Karpas-422 (cell line): ENCODE results near the gene UBE2E3. TPM values are rescaled to one million over a fixed set of nuclear protein-coding genes. Genes with fewer than 3 reads are reported as not detected.

Source experiments
- DNase-seq: peaks from one replicate; pipeline ENCODE4 v3.0.0-alpha.2; 2015
- H2AFZ ChIP-seq: fragments of 200-600 bp; sonication (generic); 2 replicates; pipeline ENCODE4 v1.6.1; 2014; ENCODE audit warnings: antibody characterized with exemption, low read length, mixed read lengths
- H3K27ac ChIP-seq: fragments of 200-600 bp; sonication (generic); 2 replicates; pipeline ENCODE4 v1.5.1; 2014; ENCODE audit warnings: mild to moderate bottlenecking, low read length, moderate library complexity
- H3K27me3 ChIP-seq: fragments of 200-600 bp; sonication (generic); 2 replicates; pipeline ENCODE4 v1.6.1; 2014; ENCODE audit warnings: low read length, mixed read lengths
- H3K36me3 ChIP-seq: fragments of 200-600 bp; sonication (generic); 2 replicates; pipeline ENCODE4 v1.6.1; 2014; ENCODE audit warnings: low read length, mixed read lengths; ENCODE audit not compliant: insufficient read depth
- H3K4me1 ChIP-seq: fragments of 200-600 bp; sonication (generic); 2 replicates; pipeline ENCODE4 v1.6.1; 2014; ENCODE audit warnings: mild to moderate bottlenecking, low read length, mixed read lengths
- H3K4me2 ChIP-seq: fragments of 200-600 bp; sonication (generic); 2 replicates; pipeline ENCODE4 v1.6.1; 2014; ENCODE audit warnings: low read length, low read depth, mild to moderate bottlenecking; ENCODE audit not compliant: poor library complexity, severe bottlenecking
- H3K4me3 ChIP-seq: fragments of 200-600 bp; sonication (generic); 2 replicates; pipeline ENCODE4 v1.5.1; 2014; ENCODE audit warnings: mild to moderate bottlenecking, antibody characterized with exemption, low read length, mixed read lengths
- H3K79me2 ChIP-seq: fragments of 200-600 bp; sonication (generic); 2 replicates; pipeline ENCODE4 v1.6.1; 2014; ENCODE audit warnings: mild to moderate bottlenecking, low read length, mixed read lengths
- H3K9ac ChIP-seq: fragments of 200-600 bp; sonication (generic); 2 replicates; pipeline ENCODE4 v1.6.0; 2014; ENCODE audit warnings: low read length
- H3K9me2 ChIP-seq: fragments of 200-600 bp; sonication (generic), shearing (Covaris generic); replicated peaks from 2 replicates; pipeline ENCODE4 v1.6.0; 2014; ENCODE audit warnings: mild to moderate bottlenecking, low read length, moderate library complexity; ENCODE audit not compliant: insufficient read depth
- H3K9me3 ChIP-seq: fragments of 300-700, 200-600 bp; sonication (generic); 2 replicates; pipeline ENCODE4 v1.6.1; 2014; ENCODE audit warnings: low read length, mixed read lengths
- H4K20me1 ChIP-seq: fragments of 200-600 bp; sonication (generic); 2 replicates; pipeline ENCODE4 v1.6.1; 2014; ENCODE audit warnings: mild to moderate bottlenecking, antibody characterized with exemption, low read length, low read depth; ENCODE audit not compliant: insufficient read depth
- total RNA-seq: library from RNA; depleted of rRNA; stranded (reverse); fragments of >200 nt; shearing (Covaris generic); gene quantifications from 2 replicates; pipeline ENCODE4 v1.2.3, GENCODE V29; 2014; ENCODE audit warnings: low replicate concordance

UBE2E3 gene
- total RNA-seq, 1 experiment from 2014 or later = 124 TPM

DNA sequence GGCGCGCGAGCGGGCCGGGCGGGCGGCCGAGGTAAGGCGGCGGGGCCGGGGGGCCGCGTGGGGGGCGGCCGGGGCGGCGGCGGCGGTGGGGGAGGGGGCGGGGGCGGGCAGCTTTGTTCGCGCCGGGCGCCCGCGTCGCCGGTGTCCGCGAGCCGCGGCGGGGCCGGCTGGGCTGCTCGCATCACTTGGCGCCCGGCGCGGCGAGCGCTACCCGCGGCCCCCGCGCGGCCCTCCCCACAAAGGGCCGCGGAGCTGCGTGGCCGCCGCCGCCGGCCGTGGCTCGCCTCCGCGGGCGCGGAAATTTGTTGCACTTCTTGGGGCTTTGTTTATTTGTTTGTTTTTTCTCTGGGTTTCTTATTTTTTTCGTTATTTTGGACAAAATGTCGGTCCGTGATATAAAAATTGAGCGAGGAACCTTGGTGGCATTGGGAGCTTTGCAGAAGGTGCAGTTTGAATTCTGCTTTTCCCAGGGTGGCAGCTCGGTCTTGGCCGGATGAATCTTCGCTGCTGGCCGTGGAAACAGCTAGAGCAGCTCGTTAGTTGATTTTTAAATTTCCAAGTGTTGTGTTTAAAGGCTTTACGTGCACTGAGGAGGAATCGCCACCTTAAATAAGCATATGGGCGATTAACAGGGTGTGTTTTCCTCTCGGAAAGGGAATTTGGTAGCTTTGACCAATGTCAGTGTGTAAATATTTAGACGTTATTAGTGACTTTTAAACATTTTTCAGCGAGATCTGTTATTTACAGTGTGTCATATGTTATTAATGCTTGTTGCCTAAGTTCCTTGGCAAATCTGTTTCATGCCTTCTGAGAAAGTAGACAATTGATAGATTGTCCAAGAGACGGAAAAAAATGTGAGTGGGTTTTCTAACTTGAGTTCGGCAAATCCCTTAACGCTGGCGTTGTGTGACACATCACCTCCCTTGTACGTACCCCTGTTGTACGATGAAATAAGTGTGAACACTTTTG is 822 bp downstream of the UBE2E3 start:
- no peaks in the 10 kb centered on the region for H4K20me1 ChIP-seq
- H3K36me3 ChIP-seq = peaks cover 25% of the 10 kb centered on the region
- H3K4me3 ChIP-seq = peak overlapping the region; percentile 81
- H3K4me1 ChIP-seq = peaks cover 54% of the 10 kb centered on the region
- H3K79me2 ChIP-seq = peaks cover 48% of the 10 kb centered on the region
- DNase-seq = peak; percentile 66
- H3K9me2 ChIP-seq = no peaks in the 10 kb centered on the region
- no peaks in the 10 kb centered on the region for H3K9me3 ChIP-seq
- H3K27me3 ChIP-seq = no peaks in the 10 kb centered on the region
- H3K4me2 ChIP-seq = peak overlapping the region; percentile 93
- peak overlapping the region; percentile 80 for H3K9ac ChIP-seq
- peak overlapping the region; percentile 69 for H2AFZ ChIP-seq
- no peak overlapping the region for H3K27ac ChIP-seq

DNA sequence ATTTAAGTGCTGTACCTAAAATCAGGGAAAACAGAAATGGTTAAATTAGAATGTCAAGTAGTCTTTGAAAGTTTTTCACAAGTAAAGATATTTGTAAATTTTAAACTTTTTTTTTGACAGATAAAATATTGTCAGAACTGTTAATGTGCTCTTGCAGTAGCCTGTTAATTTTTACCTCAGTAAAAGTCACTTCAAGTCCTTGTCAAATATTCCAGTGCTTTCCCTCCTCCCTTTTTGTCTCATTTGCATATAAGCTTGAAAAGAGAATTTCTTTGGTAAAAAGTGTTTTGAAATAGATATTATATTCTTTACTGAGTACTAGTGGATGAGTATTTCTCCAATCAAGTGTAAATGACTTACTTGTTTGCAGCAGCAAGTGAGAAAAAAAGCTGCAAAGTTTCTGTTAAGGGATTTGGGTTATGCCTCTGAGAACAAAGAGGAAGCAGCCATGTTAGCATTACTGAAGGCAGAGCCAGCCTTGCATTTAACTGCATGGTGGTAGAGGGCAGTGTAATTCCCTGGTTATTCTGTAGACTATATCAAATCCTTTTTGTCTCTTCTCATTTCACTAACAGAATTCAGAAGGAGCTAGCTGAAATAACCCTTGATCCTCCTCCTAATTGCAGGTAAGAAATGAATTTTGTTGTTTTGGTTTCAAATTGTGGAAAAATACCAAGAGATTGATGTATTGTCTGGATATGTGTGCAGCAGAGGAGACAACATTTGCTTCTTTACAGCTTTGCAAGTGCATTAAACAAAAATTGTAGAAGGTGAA is 3.2 kb downstream of the UBE2E3 start:
- DNase-seq = peak; percentile 82
- Histone ChIP-seq H3K79me2 (peaks cover 73% of the 10 kb centered on the region), H3K9ac (peak overlapping the region; percentile 48)

DNA sequence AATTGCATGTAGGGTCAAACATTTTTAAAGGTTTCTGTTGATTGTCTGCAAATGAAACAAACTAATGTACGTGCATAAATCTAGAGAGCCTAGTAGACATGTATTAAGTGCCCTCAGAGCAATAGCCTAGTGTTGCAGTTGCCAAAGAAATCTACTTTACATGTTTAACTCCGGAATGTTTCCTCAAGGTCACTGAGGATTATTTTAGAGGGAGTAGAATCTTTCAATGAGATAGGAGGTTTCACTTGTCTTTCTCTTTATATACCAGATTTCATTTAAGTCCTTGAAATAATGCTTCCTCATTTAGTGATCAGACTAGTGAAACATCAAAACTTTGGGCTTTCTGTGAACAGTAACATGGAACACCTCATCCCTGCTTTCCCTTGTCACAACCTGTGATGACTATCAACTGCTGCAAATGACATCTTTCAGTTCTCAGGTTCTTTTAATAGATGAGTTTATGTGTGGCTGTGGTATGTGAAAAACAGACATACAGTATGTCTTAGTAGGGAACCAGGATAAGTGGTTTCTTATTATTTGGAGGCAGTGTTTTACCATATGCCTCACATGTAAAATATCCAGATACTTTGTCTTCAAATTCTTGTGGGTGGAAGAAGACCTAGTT is 5.5 kb downstream of the UBE2E3 start:
- H3K79me2 ChIP-seq = peaks cover 95% of the 10 kb centered on the region
- no peak overlapping the region for H3K27ac ChIP-seq
- H4K20me1 ChIP-seq = no peaks in the 10 kb centered on the region
- H3K9me2 ChIP-seq = no peaks in the 10 kb centered on the region
- H3K9me3 ChIP-seq = no peaks in the 10 kb centered on the region
- no peak overlapping the region for H3K4me3 ChIP-seq
- H3K9ac ChIP-seq = no peak overlapping the region
- H2AFZ ChIP-seq = no peak overlapping the region
- peaks cover 45% of the 10 kb centered on the region for H3K36me3 ChIP-seq
- H3K27me3 ChIP-seq = no peaks in the 10 kb centered on the region
- H3K4me2 ChIP-seq = peak overlapping the region; percentile 93
- H3K4me1 ChIP-seq = peaks cover 44% of the 10 kb centered on the region
- no peak for DNase-seq

More for the DNA sequence above, 3.2 kb downstream of the UBE2E3 start:
- Histone ChIP-seq H3K9me3 (no peaks in the 10 kb centered on the region), H3K4me1 (peaks cover 55% of the 10 kb centered on the region), H3K36me3 (peaks cover 31% of the 10 kb centered on the region), H4K20me1 (no peaks in the 10 kb centered on the region), H2AFZ (0 out of 2 replicates have a peak overlapping the region, but pooled peaks have one; percentile 32), H3K9me2 (no peaks in the 10 kb centered on the region), H3K4me2 (peak overlapping the region; percentile 93), H3K4me3 (peak overlapping the region; percentile 81), H3K27me3 (no peaks in the 10 kb centered on the region), H3K27ac (peak overlapping the region; percentile 73)

DNA sequence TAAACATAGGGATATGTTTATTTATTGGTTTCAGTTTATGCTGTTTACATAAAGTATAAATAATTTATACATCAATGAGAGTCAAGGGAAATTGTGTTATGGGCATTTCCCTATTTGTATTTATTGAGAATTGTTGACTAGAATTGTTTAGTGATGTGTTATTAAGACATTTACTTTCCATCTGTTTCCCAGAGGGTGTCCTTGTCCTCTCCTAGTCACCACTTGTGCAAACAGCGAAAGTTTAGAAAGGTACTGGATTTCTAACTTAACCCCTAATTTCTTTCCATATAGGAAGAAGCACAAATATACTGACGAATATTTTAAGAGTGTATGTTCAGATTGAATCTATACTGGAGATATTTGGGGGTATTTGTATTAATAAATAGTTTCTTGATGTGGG is 6.7 kb downstream of the UBE2E3 start:
- Histone ChIP-seq H3K27me3 (no peaks in the 10 kb centered on the region), H3K79me2 (peaks cover 98% of the 10 kb centered on the region), H3K4me1 (peaks cover 40% of the 10 kb centered on the region), H2AFZ (no peak overlapping the region), H3K9me3 (no peaks in the 10 kb centered on the region), H3K9me2 (no peaks in the 10 kb centered on the region), H4K20me1 (no peaks in the 10 kb centered on the region), H3K36me3 (peaks cover 57% of the 10 kb centered on the region), H3K4me2 (no peak overlapping the region), H3K27ac (no peak overlapping the region), H3K4me3 (no peak overlapping the region), H3K9ac (no peak overlapping the region)
- DNase-seq = no peak

DNA sequence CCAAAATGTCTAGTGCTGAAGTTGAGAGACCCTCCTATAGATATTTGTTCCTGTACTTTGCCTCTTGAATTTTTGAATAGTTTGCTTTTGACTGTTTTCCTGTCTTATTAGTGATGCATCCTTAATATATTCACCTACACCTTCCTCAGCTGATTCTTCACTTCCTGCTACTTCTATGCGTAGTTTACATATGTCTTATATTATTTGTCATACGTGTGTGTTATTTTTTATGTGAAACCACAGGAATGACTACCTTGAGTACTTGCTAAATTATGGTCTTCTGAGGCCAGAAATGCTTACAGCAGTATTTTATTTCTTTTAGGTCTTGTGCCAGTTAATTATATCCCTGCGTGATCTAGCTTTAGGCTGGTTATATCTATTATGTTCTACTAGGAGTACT is 9.9 kb downstream of the UBE2E3 start:
- H3K27ac ChIP-seq = no peak overlapping the region
- H2AFZ ChIP-seq = no peak overlapping the region
- H3K79me2 ChIP-seq = peaks cover 100% of the 10 kb centered on the region
- H3K4me1 ChIP-seq = peaks cover 10% of the 10 kb centered on the region
- no peak overlapping the region for H3K4me2 ChIP-seq
- no peak overlapping the region for H3K9ac ChIP-seq
- no peaks in the 10 kb centered on the region for H3K27me3 ChIP-seq
- no peaks in the 10 kb centered on the region for H4K20me1 ChIP-seq
- no peak overlapping the region for H3K4me3 ChIP-seq
- no peaks in the 10 kb centered on the region for H3K9me3 ChIP-seq
- no peak for DNase-seq
- no peaks in the 10 kb centered on the region for H3K9me2 ChIP-seq
- H3K36me3 ChIP-seq = peaks cover 37% of the 10 kb centered on the region; the same call in 1 of the 2 replicates

DNA sequence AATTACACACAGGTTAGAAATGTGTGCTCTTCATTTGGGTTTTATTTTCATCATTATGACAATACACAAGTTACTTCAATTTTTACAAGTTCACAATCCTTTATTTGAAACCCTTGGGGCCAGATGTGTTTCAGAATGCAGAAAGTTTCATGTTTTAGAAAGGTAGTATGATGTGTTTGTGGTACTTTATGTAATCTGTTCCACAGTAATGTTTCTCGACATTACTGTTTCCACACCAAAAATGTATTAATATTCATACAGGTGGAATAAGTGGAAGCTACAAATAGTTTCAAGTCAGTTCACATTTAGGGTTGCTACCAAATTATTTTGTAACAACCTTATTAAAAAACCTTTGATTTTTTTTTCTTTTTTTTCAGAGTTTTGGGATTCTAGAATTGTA is 10.4 kb downstream of the UBE2E3 start:
- H3K79me2 ChIP-seq = peaks cover 100% of the 10 kb centered on the region
- H3K27me3 ChIP-seq = no peaks in the 10 kb centered on the region
- H3K36me3 ChIP-seq = peaks cover 33% of the 10 kb centered on the region; the same call in 1 of the 2 replicates
- no peak overlapping the region for H3K9ac ChIP-seq
- no peak overlapping the region for H3K4me2 ChIP-seq
- no peaks in the 10 kb centered on the region for H3K9me2 ChIP-seq
- no peak overlapping the region for H2AFZ ChIP-seq
- H3K4me3 ChIP-seq = no peak overlapping the region
- peaks cover 5% of the 10 kb centered on the region for H3K4me1 ChIP-seq
- DNase-seq = no peak
- H3K27ac ChIP-seq = no peak overlapping the region
- no peaks in the 10 kb centered on the region for H4K20me1 ChIP-seq
- no peaks in the 10 kb centered on the region for H3K9me3 ChIP-seq

DNA sequence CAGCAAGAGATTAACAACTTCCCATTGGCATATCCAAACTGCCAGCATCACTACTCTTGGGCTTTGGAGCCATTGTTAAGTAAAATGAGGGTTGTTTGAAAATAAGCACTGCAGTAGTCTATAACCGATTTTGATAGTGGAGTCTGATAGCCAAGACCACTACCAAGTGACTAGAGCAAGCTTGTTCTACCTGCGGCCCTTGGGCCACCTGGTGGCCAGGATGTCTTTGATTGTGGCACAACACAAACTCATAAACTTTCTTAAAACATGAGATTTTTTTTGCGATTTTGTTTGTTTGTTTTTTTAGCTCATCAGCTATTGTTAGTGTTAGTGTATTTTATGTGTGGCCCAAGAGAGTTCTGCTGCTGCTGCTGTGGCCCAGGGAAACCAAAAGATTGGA is 11.0 kb downstream of the UBE2E3 start:
- Histone ChIP-seq H3K9ac (no peak overlapping the region), H3K79me2 (peaks cover 100% of the 10 kb centered on the region), H4K20me1 (no peaks in the 10 kb centered on the region), H3K9me3 (no peaks in the 10 kb centered on the region), H2AFZ (no peak overlapping the region), H3K9me2 (no peaks in the 10 kb centered on the region), H3K4me1 (no peaks in the 10 kb centered on the region), H3K27me3 (no peaks in the 10 kb centered on the region), H3K4me3 (no peak overlapping the region), H3K27ac (no peak overlapping the region), H3K4me2 (no peak overlapping the region), H3K36me3 (peaks cover 38% of the 10 kb centered on the region; the same call in 1 of the 2 replicates)
- no peak for DNase-seq
